ENCODE measurements around the gene TXNRD3. TPM values are rescaled to one million over a fixed set of nuclear protein-coding genes. Genes with fewer than 3 reads are reported as not detected.
A peak's percentile ranks its signal among the peaks of the same experiment; 100 is the strongest.

The TXNRD3 gene
- total RNA-seq, 1 experiment from 2014 or later: 2.0 TPM

DNA sequence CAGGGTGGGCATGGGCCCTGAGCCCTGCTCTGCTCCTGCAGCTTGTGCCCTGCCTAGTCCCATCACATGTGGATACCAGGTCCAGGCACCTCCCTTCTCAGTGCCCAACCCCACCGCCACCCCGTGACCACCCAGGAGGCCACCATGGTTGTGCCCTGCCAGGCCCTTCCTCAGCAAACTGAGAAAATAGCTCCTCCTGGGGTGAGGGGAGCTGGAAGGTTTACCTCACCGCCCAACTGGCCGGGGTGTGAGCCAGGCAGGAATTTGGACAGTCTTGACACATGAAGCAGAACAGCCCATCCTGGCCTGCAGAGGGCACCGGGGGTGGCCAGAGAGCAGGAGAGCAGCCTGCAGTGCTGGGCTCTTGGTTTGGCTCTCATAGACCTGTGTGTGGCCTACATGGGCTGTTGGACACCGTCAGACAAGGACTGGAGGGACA lies 84.8 kb downstream of the TXNRD3 start:
- DNase-seq: peak; percentile 72
- H3K4me3 ChIP-seq (ENCODE audit: insufficient read depth, low read depth, low read length): no peak overlapping the region
- H3K27me3 ChIP-seq (ENCODE audit: control insufficient read depth, insufficient read depth, low read length): no peaks in the 10 kb centered on the region
- no peaks in the 10 kb centered on the region for H3K36me3 ChIP-seq (replicated peaks; ENCODE audit: control insufficient read depth, insufficient read depth, low read length)

DNA sequence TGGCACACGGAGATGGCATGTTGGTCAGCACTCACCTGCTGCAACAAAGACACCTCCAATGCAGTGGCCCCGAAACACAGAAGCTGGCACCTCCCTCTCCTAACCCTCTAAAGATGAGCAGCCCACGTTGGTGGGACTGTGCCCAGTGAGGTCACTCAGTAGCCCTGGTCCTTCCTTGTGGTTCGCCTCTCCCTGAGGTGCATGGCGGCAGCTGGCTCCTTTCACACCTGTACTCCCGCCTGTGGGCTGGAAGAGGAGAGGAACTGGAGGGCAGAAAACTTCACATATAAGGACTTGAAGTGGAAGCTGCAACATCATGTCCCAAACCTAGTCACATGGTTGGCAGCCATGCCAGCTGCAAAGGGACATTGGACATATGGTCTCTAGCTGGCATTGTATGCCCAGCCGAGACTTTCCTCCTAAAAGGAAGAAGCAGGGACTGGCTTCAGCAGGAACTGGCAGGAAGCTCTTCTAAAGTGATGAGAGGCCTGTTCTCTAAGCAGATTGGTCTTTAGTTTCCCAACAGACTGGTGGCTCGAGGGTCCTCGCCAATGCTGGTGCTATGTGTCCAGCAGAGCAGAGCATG lies 85.4 kb downstream of the TXNRD3 start:
- H3K27me3 ChIP-seq (ENCODE audit: control insufficient read depth, insufficient read depth, low read length): no peaks in the 10 kb centered on the region
- H3K36me3 ChIP-seq (replicated peaks; ENCODE audit: control insufficient read depth, insufficient read depth, low read length): no peaks in the 10 kb centered on the region
- H3K4me3 ChIP-seq (ENCODE audit: insufficient read depth, low read depth, low read length): no peak overlapping the region
- DNase-seq: peak; percentile 18

DNA sequence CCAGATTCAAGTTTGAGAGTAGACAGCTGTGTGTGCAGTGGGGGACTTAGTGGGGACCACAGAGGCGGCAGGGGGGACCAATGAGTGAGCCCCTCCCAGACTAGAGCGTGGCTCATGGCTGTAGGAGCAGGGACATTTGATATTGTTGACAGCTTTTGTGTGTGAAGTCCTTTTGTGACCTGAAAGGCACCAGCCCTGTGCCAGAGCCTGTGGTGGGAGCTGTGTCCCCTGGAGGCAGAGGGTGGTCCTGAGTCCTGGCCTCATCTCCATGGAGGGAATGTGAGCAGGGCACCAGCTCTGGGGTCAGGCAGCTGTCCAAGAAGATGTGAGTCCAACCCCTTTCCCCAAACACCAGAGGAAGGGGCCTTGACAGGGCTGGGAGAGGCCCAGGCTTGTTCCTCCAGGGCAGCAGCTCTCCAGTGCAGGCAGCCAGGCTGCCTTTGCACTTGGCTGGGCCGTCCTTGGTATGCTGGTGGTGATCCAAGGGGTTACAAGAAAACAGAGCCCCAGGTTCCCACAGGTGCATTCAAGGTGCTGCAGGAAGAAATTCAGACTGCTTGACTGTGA lies 86.1 kb downstream of the TXNRD3 start:
- Histone ChIP-seq H3K36me3 (replicated peaks; ENCODE audit: control insufficient read depth, insufficient read depth, low read length) (no peaks in the 10 kb centered on the region), H3K4me3 (ENCODE audit: insufficient read depth, low read depth, low read length) (no peak overlapping the region), H3K27me3 (ENCODE audit: control insufficient read depth, insufficient read depth, low read length) (no peaks in the 10 kb centered on the region)
- DNase-seq: peak; percentile 20

DNA sequence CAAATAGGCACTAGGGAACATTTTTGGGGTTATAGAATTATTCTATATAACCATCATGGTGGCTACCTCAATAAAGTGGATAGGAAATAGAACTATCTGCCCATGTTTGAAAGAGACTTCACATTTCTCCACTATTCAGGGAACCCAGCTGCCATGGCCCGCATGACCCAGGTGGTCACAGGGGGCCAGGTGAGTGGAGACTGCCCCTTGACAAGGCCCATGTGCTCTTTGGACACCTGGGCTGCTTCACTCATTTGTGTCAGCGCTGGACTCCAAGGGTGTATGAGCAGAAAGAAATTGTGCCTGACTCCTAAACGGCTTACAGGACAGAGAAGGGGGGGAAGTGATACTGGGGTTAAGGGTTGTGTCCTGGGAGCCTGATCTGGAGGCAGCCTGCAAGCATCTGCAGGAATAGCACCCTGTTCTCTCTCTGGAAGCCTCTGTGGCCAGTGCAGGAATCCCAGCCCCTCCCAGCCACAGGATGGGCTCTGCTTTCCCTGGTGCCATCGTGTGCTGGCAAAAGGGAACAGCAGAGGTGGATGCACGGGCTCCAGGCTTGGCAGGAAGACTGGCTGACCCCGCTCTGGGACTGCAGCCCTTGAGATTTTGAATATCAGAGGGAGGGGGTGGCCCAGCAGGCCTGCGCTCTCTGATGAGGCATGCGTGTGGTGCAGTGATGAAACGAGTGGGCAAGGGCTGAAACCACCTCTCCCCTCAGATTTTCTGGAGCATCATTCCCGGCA lies 87.1 kb downstream of the TXNRD3 start:
- no peak overlapping the region for H3K4me3 ChIP-seq (ENCODE audit: insufficient read depth, low read depth, low read length)
- no peaks in the 10 kb centered on the region for H3K27me3 ChIP-seq (ENCODE audit: control insufficient read depth, insufficient read depth, low read length)
- H3K36me3 ChIP-seq (replicated peaks; ENCODE audit: control insufficient read depth, insufficient read depth, low read length): no peaks in the 10 kb centered on the region
- DNase-seq: peak; percentile 81

DNA sequence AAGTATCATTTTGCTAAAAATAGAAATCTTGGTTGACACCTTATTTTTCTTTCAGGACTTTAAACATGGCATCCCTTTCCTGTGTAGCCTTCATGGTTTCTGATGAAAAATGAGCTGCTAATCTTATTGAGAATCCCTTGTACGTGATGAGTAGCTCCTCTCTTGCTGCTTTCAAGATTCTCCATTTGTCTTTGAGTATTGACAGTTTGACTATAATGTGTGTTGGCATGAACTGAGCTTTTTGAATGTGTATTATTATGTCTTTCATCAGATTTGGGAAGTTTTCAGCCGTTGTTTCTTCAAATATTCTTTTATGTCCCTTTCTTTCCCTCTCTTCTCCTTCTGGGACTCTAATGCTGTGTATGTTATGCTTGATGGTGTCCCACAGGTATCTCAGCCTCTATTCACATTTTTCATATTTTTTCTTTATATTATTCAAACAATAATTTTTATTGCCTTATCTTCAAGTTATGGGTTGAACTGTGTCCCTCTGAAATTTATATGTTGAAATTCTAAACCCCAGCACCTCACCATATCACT lies 92.1 kb downstream of the TXNRD3 start:
- Histone ChIP-seq H3K36me3 (replicated peaks; ENCODE audit: control insufficient read depth, insufficient read depth, low read length) (no peaks in the 10 kb centered on the region), H3K4me3 (ENCODE audit: insufficient read depth, low read depth, low read length) (no peak overlapping the region), H3K27me3 (ENCODE audit: control insufficient read depth, insufficient read depth, low read length) (no peaks in the 10 kb centered on the region)
- no peak for DNase-seq

DNA sequence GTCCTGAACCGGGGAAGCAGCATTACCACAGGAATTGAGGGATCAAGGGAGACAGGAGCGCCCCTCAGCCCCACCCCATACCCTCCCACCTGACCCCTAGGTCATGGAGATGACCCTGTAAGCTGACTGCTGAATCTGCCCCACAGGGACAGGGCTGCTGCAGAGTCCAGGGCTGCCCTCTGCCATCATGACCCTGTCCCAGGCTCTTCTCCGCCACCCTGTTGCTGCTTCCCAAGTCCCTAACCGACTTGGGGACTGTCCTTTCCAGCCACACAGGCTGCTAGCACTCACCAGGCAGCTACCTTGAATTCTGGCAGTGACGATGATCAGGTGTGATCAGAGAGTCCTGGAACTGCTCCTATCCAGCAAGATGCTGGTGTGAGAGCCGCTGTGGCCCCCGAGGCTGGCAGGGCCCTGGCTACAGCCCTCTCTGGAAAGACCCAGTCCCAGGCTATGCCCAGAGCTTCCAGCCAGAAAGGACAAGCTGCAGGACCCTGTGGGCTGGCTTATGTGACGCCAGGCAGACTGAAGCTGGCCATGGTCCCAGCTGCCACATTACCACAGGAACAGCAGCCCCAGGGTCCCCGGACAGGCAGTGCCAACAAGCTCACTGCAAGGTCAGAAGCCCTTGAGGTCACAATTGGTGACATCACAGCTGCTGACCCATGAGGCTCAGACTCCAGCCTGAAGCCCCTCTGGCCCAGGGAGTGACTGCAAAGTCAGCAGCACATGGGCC lies 96.4 kb downstream of the TXNRD3 start, which contains the start of gene C3orf22:
Gene C3orf22, minus strand, starts transcription at position 597 of the 736 bp plus-strand sequence. CDS start 5,542 bp downstream, outside the sequence.
- peak; percentile 31 for DNase-seq

DNA sequence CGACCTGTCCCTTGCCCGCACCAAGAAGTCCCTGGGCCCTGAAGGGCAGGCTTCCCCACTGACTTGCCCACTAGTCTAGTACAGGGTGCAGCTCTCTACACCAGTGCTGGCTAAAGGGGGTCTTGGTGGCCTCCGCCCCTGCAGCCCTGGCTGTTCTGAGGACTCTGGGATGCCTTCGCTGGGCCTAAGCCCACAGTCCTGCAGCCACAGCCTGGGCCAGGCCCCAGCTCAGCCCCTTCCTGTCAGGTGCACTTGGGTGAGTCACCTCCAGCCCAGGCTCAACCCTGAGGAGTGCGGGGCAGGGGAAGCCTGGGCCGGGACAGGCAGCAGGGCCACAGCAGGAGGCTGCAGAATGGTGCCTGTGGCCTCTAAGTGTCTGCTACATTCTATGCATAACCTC lies 97.2 kb downstream of the TXNRD3 start:
- no peaks in the 10 kb centered on the region for H3K36me3 ChIP-seq (replicated peaks; ENCODE audit: control insufficient read depth, insufficient read depth, low read length)
- H3K4me3 ChIP-seq (ENCODE audit: insufficient read depth, low read depth, low read length): no peak overlapping the region
- peak; percentile 52 for DNase-seq
- no peaks in the 10 kb centered on the region for H3K27me3 ChIP-seq (ENCODE audit: control insufficient read depth, insufficient read depth, low read length)

More for the DNA sequence above, 96.4 kb downstream of the TXNRD3 start, which contains the start of gene C3orf22:
- H3K4me3 ChIP-seq (ENCODE audit: insufficient read depth, low read depth, low read length): no peak within 1 kb of the TSS
- no peaks in the 10 kb centered on the region for H3K27me3 ChIP-seq (ENCODE audit: control insufficient read depth, insufficient read depth, low read length)
- no peaks in the 10 kb centered on the region for H3K36me3 ChIP-seq (replicated peaks; ENCODE audit: control insufficient read depth, insufficient read depth, low read length)

DNA sequence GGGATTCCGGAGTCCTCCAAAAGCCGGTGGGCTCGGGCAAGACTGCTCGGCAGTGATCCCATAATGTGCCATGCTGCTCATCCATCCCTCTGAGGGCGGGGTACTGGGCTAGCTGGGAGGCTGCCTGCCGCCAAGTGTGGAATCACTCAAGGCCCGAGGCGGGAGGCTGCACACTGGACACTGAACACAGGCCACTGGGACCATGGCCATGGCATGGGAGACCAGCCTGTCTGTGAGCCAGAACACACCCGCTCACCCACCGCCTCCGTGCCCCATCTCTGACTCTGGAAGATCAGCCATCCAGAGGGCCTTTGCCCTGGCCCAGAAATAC lies 97.5 kb downstream of the TXNRD3 start:
- H3K4me3 ChIP-seq (ENCODE audit: insufficient read depth, low read depth, low read length): no peak overlapping the region
- peak; percentile 25 for DNase-seq
- H3K27me3 ChIP-seq (ENCODE audit: control insufficient read depth, insufficient read depth, low read length): no peaks in the 10 kb centered on the region
- H3K36me3 ChIP-seq (replicated peaks; ENCODE audit: control insufficient read depth, insufficient read depth, low read length): no peaks in the 10 kb centered on the region

Other genes with a start within 250 kb of the TXNRD3 start
- 27.2 and 33.2 TPM in 2 replicates for gene ZXDC, start 179.2 kb downstream of the TXNRD3 start, total RNA-seq (2014; rRNA removed; shearing (Covaris generic))
- gene UROC1, start 137.4 kb downstream of the TXNRD3 start, total RNA-seq (2014; rRNA removed; shearing (Covaris generic)): not detected in 2 replicates
- 2.5 and 2.8 TPM in 2 replicates for gene CHST13, start 131.0 kb downstream of the TXNRD3 start, total RNA-seq (2014; rRNA removed; shearing (Covaris generic))
- not detected in 2 replicates for gene C3orf22, start 96.2 kb downstream of the TXNRD3 start, total RNA-seq (2014; rRNA removed; shearing (Covaris generic))
- gene CHCHD6, start 49.1 kb upstream of the TXNRD3 start, total RNA-seq (2014; rRNA removed; shearing (Covaris generic)): 19.5 and 40.2 TPM in 2 replicates